HG02798 (cell line): Measurements from ENCODE around the gene PHACTR1.

Source experiments
- ATAC-seq: cut with Tn5 transposase; IDR thresholded peaks from one replicate; pipeline ENCODE4 v1.9.1; 2021; ENCODE audit warnings: mild to moderate bottlenecking; ENCODE audit not compliant: unreplicated experiment, poor library complexity

Gene PHACTR1

DNA sequence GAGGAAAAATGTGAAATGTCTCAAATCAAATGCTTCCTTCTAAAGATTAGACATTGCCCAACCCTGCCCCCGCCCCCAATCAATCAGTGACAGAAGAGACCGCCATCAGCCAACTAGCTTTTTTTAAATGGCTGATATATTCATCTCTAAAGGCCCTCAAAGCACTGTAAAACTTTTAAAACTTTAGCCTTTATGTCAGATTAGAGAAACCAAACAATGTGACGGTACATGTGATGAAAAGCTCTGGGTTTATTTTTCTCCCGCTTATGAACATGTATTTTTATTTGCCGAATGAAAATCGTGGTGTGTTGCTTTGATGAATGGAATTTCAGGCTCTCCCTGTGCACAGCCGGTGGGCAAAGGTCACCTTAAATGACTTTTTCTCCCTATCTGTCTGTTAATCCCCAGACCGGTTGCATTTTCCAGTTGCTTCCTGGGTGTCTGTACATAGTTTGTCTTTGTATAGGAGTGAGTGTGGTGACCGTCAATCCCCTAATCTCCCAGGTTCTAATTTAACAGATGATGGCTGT, 573.3 kb downstream of the PHACTR1 start:
- no peak for ATAC-seq

DNA sequence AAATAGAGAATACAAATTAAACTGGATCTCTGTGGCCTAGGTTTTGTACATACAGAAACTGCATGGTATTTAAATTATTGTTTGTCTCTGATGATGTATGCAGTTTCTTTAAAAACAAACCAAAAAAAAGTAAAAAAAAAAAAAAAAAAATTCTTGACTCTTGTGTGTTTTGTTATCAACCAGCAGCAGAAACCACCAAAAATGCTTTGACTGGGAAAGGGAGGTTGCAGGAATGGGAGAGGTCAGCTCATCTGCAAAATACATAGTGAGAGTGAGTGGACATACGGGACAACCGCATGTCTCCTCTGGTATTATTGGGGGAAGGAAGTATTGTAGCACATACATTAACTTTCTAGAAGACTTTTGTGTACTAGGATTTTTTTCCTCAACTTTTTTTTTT, 573.8 kb downstream of the PHACTR1 start:
- ATAC-seq = no peak

DNA sequence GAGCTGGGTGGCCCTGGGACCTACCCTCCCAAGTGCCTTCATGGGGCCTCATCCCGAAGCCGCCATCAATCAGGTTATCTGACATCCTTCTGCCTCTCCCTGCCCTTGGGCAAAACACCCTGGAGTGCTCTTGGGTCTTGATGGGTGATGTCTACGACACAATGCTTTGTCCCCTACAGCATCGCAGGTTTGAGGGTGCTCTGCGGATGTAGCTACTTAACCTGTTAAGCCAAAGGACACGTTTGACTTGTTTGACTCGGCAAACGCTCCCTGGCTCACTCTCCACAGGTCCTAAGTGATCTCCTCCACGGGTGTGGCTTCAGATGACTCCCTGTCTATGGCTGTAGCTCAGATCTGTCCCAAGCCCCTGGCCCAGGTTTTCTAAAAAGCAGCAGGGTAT, 576.2 kb downstream of the PHACTR1 start:
- ATAC-seq = no peak

DNA sequence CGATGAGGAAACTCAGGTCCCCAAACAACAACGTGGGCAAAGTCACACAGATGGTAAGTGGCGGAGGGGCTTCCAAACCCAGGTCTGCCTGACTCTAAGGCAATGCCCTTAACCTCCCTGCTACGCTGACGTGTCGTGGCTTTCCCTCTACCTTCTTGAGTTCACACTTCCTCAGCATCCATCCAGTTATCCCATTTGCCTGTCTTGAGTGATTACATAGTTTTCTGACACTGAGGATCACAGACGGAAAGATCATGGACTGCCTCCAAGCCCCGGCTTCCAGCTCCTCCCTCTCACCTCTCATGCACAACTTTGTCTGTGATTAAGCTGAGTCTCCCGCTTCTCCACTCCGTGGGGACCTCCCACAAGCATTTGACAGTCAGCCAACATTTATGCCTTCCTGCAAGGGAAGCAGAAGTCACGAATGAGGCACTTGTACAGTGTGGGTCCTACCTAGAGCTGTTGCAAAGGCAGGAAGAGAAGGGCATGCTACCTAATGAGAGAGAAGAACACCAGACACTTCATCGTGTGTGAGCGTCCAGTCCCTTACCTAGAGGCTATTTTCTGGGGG, 578.0 kb downstream of the PHACTR1 start:
- no peak for ATAC-seq

DNA sequence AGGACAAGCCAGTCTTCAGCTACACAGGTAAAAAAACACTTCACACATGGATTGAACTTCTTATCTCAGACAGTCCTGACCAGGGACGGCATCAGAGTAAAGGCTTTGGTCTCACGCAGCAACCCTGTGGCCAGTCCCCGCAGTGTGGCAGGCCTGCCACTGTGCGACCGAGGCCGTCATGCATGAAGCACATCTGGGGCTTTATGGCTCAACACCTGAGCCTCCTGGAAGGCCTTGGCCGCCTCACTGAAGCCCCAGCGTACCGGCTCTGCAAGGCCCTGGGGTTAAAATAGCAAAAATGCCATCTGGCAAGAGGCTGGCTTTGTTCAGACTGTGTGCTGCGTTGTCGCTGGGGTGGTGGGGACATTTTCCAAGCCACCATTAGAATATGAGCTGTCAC, 579.0 kb downstream of the PHACTR1 start:
- ATAC-seq = no peak

DNA sequence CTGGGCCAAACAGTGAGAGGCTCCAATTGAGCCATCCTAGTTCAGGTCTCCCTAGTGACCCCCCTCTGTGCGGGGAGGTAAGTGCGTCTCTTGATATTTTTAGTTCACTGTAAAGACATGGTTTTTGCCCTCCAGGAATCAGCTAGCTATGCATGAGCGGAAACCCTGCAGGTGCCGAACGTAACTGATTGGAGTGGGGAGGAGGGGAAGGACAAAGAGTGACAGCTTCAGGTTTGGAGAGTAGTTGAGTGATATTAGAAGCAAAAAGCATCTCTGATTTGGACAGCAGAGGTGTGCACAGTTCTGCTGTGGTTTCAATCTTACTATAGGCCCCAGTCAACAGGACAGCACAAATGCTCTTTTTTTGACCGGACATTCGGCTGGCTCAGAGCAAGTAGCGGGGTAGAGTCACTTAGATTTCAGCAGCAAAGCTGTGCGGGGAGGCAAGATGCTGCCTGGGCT, 580.0 kb downstream of the PHACTR1 start:
- ATAC-seq = no peak

DNA sequence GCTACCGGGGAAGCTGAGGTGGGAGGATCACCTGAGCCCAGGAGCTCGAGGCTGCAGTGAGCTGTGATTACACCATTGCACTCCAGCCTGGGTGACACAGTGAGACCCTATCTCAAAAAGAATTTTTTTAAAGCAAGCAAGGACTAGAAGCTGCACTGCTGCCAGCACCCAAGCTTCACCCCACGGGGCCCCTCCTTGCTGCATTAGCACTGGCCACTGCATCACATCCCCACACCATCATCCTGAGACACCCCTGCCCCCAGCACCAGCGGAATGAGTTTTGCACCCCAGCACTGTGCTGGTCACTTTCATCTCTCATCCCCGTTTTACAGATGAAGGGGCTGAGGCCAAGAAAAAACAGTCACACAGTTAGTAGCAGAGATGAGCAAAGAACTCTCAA, 580.8 kb downstream of the PHACTR1 start:
- ATAC-seq = no peak

DNA sequence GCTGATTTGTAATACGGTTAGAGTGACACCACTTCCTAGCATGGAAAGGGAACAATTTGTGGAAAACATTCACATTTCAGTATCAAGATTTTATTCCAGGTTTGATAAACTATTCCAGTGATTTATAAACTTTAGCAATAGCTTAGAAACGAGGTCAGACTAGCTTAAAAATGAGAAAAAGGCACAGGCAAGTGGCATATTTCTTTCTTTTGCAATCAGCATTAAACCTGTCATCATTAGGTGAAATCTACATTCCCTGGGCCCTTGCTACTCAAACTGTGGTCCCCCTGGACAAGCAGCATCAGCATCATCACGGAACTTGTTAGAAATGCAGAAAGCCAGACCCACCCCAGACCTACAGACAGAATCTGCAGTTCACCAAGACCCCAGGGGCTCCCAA, 581.9 kb downstream of the PHACTR1 start:
- ATAC-seq = no peak

DNA sequence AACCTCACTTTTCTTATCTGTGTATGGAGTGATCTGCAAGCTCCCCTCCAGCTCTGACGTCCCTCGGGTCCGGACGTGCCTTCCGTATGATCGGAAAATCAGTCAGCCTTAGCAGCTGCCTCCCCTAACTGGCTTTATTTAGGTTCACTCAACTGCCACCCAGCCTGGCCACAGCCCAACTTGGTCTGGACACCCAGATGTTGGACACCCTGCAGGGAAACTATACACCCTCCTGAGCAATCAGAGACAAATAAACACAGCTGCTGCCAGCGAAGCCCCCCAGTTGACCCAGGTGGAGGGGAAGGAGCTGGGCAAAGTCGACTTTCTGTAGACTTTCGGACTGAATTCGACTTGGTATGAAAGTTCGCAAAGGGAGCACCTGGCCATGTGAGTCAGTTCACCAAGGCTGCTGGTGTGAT, 582.8 kb downstream of the PHACTR1 start:
- no peak for ATAC-seq

DNA sequence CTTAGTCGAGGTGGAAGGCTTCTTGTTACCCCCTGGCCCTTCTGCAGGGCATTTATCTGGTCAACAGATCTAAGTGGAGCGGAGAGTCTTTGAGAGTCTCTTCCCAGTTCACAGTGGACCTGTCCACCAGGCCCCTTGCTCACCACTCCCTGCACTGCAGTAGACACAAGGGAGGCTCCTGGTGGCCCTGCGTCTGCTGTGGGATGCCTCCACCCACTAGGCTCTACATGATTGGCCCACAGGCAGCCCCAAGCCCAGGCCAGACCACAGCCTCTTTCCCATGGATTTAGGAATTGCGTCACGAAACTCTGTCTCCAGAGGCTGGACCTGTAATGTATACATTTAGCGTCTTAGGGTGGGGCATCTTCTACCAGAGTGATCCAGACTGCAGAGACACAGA, 583.4 kb downstream of the PHACTR1 start:
- ATAC-seq = no peak

DNA sequence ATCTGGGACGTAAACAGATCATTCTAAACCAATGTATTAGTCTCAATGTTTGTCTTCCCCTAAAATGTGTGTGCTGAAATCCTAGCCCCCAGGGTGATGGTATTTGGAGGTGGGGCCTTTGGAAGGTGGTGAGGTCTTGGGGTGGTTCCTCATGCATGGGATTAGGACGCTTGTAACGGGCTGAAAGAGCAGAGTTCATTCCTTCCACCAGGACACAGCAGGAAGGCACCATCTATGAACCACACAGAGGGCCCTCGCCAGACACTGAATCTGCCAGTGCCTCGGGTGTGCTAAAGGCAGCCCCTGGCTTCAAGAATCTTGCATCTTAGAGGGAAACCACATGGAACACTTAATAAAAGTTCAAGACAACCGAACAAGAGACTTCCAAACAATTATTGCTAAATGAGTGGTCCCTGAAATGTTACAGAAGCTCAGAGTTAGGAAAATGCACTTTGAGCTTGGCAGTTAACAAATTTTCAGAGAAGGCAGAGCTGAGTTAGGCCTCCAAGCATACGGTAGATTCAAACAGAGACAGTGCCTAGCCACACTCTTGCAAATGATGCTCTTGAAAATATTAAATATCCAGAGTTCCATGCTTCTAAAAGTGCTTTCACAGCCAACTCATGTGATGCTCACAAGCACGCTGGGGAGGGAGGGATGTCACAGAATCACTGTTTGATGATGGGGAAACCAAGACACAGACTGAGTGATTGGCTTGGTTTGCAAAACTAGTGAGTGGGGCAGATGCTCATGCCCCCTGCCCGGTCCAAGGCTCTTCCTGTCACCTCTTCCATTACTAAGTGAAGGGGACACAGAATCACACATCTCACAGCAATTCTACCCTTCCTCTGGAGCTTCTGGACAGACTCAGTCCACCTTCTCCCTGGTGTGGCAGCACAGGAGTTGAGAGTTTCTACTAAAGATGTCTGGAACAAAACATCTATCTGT, 584.4 kb downstream of the PHACTR1 start:
- ATAC-seq = no peak

DNA sequence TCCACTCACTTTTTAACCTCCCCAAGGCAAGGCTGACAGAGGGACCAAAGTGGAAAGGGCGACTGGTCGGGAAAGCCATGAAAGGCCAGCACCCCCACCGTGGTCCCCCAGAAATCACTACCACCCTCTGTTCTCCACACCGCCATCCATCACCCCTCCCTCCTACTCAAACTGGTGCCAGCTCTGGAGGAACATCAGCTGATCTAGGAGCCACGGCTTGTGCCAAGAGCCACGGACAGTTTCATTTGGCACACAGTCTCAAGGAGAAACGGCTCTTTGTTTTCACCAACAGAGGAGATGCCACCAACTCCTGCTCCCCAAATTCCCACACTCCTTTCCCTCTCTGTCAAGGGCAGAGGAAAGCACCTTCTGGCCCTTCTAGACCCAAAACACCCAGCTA, 585.7 kb downstream of the PHACTR1 start:
- ATAC-seq = no peak

DNA sequence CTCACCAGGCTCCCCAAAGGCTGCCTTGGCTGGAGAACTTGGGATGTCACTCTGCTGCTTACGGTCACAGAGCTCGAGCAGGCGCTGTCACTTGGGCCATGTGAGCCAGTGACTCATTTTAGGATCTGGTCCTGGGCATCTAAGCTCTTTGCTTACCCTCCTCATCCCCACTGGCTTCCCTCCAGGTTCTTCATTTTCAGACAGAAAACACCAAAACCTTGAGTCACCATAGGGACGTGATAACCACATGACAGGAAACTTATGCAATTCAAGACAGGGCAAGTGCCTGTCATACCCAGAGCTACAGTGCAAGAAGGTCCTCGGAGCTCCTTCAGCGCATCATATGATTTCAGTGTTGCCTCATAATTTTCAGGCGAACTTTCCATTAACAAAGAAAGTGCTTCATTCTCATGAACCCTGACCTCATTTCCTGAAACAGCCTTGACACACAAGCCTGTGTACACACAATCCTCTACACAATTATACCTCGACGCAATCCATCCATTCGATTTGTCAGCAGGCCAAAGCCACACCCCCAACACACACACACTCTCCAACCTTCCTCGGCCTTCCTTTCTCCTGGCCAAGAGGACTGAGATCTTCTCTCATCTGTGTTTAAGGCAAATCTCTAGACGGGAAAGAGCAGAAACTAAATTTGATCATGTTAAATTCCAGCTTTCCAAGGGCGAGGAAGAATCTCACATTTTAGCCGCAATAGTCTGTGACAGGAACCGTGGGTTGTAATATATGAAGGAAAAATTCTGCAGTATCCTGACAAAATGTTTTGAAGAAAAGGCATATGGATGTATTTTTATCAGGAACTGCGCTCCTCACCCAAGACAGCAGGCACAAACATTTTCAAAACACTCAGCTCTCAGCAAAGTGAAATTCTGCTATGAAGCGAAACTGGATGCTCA, 586.4 kb downstream of the PHACTR1 start:
- ATAC-seq = peak; percentile 71

DNA sequence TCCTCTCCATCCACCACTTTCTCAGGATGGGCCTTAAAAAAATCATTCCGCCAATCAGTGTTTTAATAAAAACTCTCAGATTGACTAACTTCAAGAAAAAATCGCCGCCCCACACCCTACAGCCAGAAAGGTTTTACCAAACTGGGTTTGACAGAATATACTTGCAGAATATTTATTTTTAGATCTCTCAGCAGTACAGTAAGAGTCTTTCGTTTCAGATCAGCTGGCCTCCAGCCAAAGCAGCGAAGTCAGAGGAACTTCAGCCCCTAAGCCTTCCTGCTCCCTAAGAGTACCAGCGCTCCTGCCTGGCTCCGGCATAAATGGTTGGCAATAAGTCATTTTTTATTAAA, 587.1 kb downstream of the PHACTR1 start:
- peak; percentile 67 for ATAC-seq

DNA sequence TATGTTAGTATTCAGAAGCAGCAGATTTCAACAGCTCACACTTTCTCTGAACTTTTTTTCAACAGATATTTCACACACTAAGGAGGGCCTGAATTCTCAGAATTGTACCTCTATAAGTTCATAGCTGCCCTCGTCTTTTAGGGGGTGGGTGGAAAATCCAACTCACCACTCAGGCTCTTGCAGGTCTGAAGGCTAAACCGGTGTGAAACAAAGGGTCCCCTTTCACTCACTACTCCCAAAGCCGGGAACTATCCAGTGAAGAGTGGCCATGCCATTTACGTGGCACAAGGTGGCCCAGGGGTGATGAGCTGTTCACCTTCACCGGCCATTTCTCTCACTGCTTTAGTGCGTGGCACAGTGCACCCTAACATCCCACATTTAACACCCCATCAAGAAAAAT, 587.5 kb downstream of the PHACTR1 start:
- no peak for ATAC-seq

DNA sequence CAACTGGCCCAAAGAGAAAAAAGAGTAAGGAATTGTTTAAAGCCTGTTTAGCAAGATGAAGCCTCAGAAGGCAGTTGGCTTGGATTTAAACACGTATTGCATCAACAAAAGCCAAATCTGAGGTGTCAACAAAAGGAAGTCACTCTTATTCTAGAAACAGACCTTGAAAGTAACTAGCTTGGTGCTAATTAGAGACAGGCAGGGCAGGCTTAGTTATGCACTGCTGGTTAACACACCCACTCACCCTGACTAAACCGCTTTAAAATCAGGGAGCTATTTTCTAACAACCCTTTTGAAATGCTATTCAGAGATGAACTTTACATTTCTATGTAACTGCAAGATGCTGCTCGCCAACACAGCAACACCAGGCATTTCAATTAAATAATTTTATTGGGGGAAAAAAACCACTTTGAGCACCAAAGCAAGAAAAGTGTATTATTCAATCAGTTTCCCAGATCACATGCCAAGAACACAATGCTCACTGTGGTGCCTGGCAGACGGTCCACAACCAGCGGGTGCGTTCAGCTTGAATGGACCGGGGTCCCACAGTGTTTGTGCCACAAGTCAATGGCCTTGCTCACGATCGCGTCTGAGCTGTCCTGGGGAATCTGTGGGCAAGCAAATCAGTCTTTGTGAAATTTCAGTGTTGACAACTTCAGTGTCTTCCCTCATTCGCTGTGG, 588.2 kb downstream of the PHACTR1 start:
- peak; percentile 53 for ATAC-seq

DNA sequence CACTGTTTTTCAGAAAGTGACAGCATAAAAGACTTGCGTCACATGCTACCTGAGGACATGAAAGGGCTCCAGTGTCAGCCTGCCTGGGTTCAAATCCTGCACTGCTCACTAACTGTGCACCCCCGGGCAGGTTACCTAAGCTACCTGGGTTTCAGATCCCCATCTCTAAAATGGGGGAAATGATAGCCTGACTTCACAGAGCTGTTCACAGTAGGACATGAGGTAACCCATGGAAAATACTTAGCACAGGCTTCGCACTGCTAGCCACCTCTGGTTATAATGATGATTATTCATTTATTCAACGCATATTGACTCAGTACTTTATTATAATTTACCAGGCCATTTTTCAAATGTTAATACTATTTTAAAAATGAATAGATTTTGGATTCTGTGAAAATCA, 588.7 kb downstream of the PHACTR1 start:
- no peak for ATAC-seq

DNA sequence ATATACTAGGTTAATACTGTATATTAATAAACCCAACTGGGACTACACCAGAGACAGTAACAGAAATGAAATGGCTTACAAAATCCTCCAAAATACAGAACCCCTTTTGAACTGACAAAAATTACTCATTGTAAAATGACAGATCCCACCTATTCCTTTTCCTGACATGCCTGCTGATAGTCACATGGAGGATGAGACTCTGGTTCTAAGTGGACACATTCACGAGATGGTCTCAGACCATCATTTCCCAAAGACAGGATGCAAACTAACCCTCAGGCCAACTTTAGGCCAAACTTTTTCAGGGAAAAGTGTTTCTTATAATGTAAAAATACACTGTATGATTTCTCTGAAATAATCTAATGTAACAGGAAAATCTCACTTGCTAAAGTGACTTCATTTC, 589.2 kb downstream of the PHACTR1 start:
- ATAC-seq = no peak

DNA sequence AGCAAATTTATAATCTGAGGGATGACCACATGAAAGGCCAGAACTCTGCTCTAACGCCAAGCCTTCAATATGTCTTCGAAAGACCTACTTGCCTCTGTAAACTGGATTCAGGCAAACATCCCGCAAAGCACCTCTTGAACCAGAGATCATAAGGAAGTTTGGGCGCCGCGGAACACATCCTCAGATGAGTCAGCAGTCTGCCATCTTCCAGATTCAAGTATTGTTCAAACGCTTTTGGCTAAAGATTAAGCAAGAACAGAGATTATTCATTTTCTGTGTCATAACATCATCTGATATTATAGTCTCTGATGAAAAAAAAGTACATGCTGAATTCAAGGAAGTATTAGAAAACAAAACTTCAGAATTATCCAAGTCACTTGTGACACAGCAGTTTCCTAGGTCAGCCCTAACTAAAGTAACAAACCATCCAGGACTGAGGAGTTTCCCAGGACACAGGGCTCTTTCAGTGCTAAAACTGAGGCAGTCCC, 591.0 kb downstream of the PHACTR1 start:
- no peak for ATAC-seq

DNA sequence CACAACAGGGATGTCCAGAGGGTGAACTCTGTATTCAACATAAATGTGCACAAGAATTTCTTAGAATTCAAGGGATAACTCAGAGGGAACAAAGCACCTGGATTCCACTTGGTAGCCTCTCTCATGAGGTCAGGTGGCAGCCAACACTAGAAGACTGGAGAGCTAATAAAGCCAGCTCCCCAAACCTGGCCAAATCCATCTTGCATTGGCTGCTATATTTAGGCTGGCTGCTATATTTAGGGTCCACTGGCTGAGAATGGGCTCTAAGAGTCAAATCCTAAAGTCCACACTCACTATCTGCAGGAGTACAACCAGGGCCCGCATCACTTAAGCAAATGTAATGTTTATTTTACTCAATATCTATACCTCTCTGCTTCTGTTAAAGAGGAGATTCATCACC, 591.8 kb downstream of the PHACTR1 start:
- ATAC-seq = no peak
